HepG2 (cell line): ENCODE data around the gene ZNF121. TPM values are rescaled to one million over a fixed set of nuclear protein-coding genes. Genes with fewer than 3 reads are reported as not detected.

ENCODE experiments used
- ARNTL ChIP-seq: sonication (generic); formaldehyde crosslinking; IDR thresholded peaks from 2 replicates; pipeline ENCODE4 v1.4.0; 2020; ENCODE audit warnings: mild to moderate bottlenecking, missing genetic modification reagents
- ELF4 ChIP-seq: sonication (generic); formaldehyde crosslinking; IDR thresholded peaks from 2 replicates; pipeline ENCODE4 v1.5.0; 2020; ENCODE audit warnings: missing genetic modification reagents, mild to moderate bottlenecking, moderate library complexity, borderline replicate concordance
- FLYWCH1 ChIP-seq: sonication (generic); formaldehyde crosslinking; IDR thresholded peaks from 2 replicates; pipeline ENCODE4 v1.8.1; 2023; ENCODE audit warnings: mild to moderate bottlenecking, missing genetic modification reagents
- FOXP4 ChIP-seq: sonication (generic); formaldehyde crosslinking; IDR thresholded peaks from 2 replicates; pipeline ENCODE4 v1.4.0; 2020; ENCODE audit warnings: missing genetic modification reagents
- ISX ChIP-seq: sonication (generic); formaldehyde crosslinking; conservative IDR thresholded peaks from 2 replicates; pipeline ENCODE4 v1.5.0; 2020; ENCODE audit warnings: missing genetic modification reagents
- MTERF4 ChIP-seq: sonication (generic); formaldehyde crosslinking; IDR thresholded peaks from 2 replicates; pipeline ENCODE4 v1.8.0; 2023; ENCODE audit warnings: mild to moderate bottlenecking, missing genetic modification reagents
- MYC ChIP-seq: sonication (generic); formaldehyde crosslinking; IDR thresholded peaks from 2 replicates; pipeline ENCODE4 v1.9.0; 2021; ENCODE audit warnings: missing genetic modification reagents, borderline replicate concordance
- RBM39 ChIP-seq: fragments of 200-400 bp; formaldehyde crosslinking; IDR thresholded peaks from one replicate; pipeline ENCODE4 v1.6.1; 2018; ENCODE audit warnings: antibody characterized with exemption, mild to moderate bottlenecking, low read depth, low read length; ENCODE audit not compliant: poor library complexity, severe bottlenecking
- RNF219 ChIP-seq: sonication (generic); formaldehyde crosslinking; IDR thresholded peaks from 2 replicates; pipeline ENCODE4 v1.5.0; 2020; ENCODE audit warnings: mild to moderate bottlenecking, missing genetic modification reagents
- SRSF1 ChIP-seq: fragments of 200-400 bp; formaldehyde crosslinking; optimal IDR thresholded peaks from 2 replicates; pipeline ENCODE3; 2017; ENCODE audit warnings: mild to moderate bottlenecking, low read depth, low read length, moderate library complexity
- ZC3H13 ChIP-seq: sonication (generic); formaldehyde crosslinking; IDR thresholded peaks from 2 replicates; pipeline ENCODE4 v1.8.1; 2023; ENCODE audit warnings: mild to moderate bottlenecking, missing genetic modification reagents, moderate library complexity
- ZNF207 ChIP-seq: fragments of 450-650 bp; IDR thresholded peaks from 2 replicates; pipeline ENCODE4 v1.6.1; 2016; ENCODE audit warnings: antibody characterized with exemption, borderline replicate concordance
- ZNF7 ChIP-seq: IDR thresholded peaks from 2 replicates; pipeline ENCODE4 v1.6.1; 2016; ENCODE audit warnings: missing biosample characterization, missing genetic modification reagents
- ZNF746 ChIP-seq: sonication (generic); formaldehyde crosslinking; IDR thresholded peaks from 2 replicates; pipeline ENCODE4 v1.8.0; 2022; ENCODE audit warnings: mild to moderate bottlenecking, missing genetic modification reagents
- ZNF776 ChIP-seq: sonication (generic); formaldehyde crosslinking; IDR thresholded peaks from 2 replicates; pipeline ENCODE4 v1.4.0; 2020; ENCODE audit warnings: mild to moderate bottlenecking, missing genetic modification reagents
- ZNF879 ChIP-seq: sonication (generic); formaldehyde crosslinking; IDR thresholded peaks from 2 replicates; pipeline ENCODE4 v1.8.1; 2023; ENCODE audit warnings: missing genetic modification reagents
- polyA plus RNA-seq, 8 experiments: library from polyadenylated mRNA; depleted of rRNA in 3 of 8; stranded (reverse) in 7 of 8; unstranded in 1 of 8; fragments of >200 nt; fragmentation: Illumina TruSeq in 4 of 8; extraction: Trizol in 4 of 8; gene quantifications; 2 replicates each; pipeline versions ENCODE4 v1.2.1 to v1.2.3, GENCODE V29; 2011 to 2016; ENCODE audit warnings: low read depth in 4 of 8, missing spikeins in 1 of 8, mixed read lengths in 1 of 8; ENCODE audit not compliant: insufficient read depth in 1 of 8
- total RNA-seq, 5 experiments: library from RNA; depleted of rRNA; stranded (reverse); fragments of >200 nt; fragmentation: Illumina TruSeq; extraction: Trizol; gene quantifications; 2 replicates each; pipeline ENCODE4 v1.2.3, GENCODE V29; 2016; ENCODE audit warnings: low read depth in 1 of 5
- TF ChIP-seq, protein P1 (sequence below): IDR thresholded peaks from 2 replicates; pipeline ENCODE4 v1.6.1; 2012; ENCODE audit warnings: low read length, improper control_type of control experiment
- TF ChIP-seq, protein P2 (sequence below): sonication (generic); formaldehyde crosslinking; IDR thresholded peaks from 2 replicates; pipeline ENCODE4 v1.5.1; 2020; ENCODE audit warnings: mild to moderate bottlenecking, moderate library complexity, missing genetic modification reagents

ZNF121 gene
- total and polyA plus RNA-seq, 2 of the 13 experiments (the other 11 are each of a cell fraction or from before 2014, with no cell fraction given), result 7.8 to 56.3 TPM

GRCh38 chr19:9538183-9539058 is 45.9 kb downstream of the ZNF121 start, which contains the start of gene ZNF426 (continued):
- TF ChIP-seq RNF219 (CRISPR knock-in tag) (no peak), FOXP4 (CRISPR knock-in tag) (0 out of 2 replicates have a peak, but pooled peaks have one; percentile 37), ISX (CRISPR knock-in tag) (no peak), MYC (peak; percentile 58; the same call in 1 of the 2 replicates), ZNF776 (CRISPR knock-in tag) (no peak; the same call in 1 of the 2 replicates), FLYWCH1 (CRISPR knock-in tag) (no peak), MTERF4 (0 out of 2 replicates have a peak, but pooled peaks have one; percentile 60), ARNTL (CRISPR knock-in tag) (0 out of 2 replicates have a peak, but pooled peaks have one; percentile 7), RBM39 (peak; percentile 80), SRSF1 (peak; percentile 65), ZNF207 (no peak), ZNF879 (CRISPR knock-in tag) (peak; percentile 79; the same call in 1 of the 2 replicates), ELF4 (CRISPR knock-in tag) (no peak; the same call in 1 of the 2 replicates), ZNF746 (CRISPR knock-in tag) (no peak), ZC3H13 (CRISPR knock-in tag) (peak; percentile 58; the same call in 1 of the 2 replicates), ZNF7 (CRISPR knock-in tag) (no peak; the same call in 1 of the 2 replicates)
- TF ChIP-seq, protein P1, sequence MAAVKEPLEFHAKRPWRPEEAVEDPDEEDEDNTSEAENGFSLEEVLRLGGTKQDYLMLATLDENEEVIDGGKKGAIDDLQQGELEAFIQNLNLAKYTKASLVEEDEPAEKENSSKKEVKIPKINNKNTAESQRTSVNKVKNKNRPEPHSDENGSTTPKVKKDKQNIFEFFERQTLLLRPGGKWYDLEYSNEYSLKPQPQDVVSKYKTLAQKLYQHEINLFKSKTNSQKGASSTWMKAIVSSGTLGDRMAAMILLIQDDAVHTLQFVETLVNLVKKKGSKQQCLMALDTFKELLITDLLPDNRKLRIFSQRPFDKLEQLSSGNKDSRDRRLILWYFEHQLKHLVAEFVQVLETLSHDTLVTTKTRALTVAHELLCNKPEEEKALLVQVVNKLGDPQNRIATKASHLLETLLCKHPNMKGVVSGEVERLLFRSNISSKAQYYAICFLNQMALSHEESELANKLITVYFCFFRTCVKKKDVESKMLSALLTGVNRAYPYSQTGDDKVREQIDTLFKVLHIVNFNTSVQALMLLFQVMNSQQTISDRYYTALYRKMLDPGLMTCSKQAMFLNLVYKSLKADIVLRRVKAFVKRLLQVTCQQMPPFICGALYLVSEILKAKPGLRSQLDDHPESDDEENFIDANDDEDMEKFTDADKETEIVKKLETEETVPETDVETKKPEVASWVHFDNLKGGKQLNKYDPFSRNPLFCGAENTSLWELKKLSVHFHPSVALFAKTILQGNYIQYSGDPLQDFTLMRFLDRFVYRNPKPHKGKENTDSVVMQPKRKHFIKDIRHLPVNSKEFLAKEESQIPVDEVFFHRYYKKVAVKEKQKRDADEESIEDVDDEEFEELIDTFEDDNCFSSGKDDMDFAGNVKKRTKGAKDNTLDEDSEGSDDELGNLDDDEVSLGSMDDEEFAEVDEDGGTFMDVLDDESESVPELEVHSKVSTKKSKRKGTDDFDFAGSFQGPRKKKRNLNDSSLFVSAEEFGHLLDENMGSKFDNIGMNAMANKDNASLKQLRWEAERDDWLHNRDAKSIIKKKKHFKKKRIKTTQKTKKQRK, result no peak
- TF ChIP-seq, protein P2, sequence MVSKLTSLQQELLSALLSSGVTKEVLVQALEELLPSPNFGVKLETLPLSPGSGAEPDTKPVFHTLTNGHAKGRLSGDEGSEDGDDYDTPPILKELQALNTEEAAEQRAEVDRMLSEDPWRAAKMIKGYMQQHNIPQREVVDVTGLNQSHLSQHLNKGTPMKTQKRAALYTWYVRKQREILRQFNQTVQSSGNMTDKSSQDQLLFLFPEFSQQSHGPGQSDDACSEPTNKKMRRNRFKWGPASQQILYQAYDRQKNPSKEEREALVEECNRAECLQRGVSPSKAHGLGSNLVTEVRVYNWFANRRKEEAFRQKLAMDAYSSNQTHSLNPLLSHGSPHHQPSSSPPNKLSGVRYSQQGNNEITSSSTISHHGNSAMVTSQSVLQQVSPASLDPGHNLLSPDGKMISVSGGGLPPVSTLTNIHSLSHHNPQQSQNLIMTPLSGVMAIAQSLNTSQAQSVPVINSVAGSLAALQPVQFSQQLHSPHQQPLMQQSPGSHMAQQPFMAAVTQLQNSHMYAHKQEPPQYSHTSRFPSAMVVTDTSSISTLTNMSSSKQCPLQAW, result peak; percentile 80
